Natural killer cell (primary cell): ENCODE data around the gene PLAAT3. TPM values are rescaled to one million over a fixed set of nuclear protein-coding genes. Genes with fewer than 3 reads are reported as not detected.
"Not testable (repeated sequence)": the region's sequence is repeated elsewhere in the genome, so short reads cannot be mapped to it uniquely, and the experiment has no call there.

Source experiments
- ATAC-seq, 3 donors: fragments of 150-1000 bp in 2 of 3; fragments of 200-7000 bp in 1 of 3; cut with Tn5 transposase; 1 replicate in 1 of 3; 2 replicates in 2 of 3; pipeline ENCODE4 v1.10.0; 2021; ENCODE audit warnings: mild to moderate bottlenecking in 2 of 3, moderate library complexity in 2 of 3
- DNase-seq, 2 donors: peaks; one replicate each; pipeline versions ENCODE4 v3.0.0 to v3.0.0-alpha.2; 2013 to 2021; ENCODE audit warnings: mixed read lengths in 1 of 2
- H3K27ac ChIP-seq: one replicate; pipeline ENCODE4 v1.5.1; 2013; ENCODE audit warnings: mild to moderate bottlenecking, low read length
- H3K27me3 ChIP-seq: one replicate; pipeline ENCODE4 v1.6.1; 2013; ENCODE audit warnings: low read length; ENCODE audit not compliant: control insufficient read depth, insufficient read depth
- H3K36me3 ChIP-seq: one replicate; pipeline ENCODE4 v1.6.1; 2013; ENCODE audit warnings: low read length; ENCODE audit not compliant: control insufficient read depth, insufficient read depth
- H3K4me1 ChIP-seq: one replicate; pipeline ENCODE4 v1.6.1; 2013; ENCODE audit warnings: low read length; ENCODE audit not compliant: control insufficient read depth, insufficient read depth
- H3K4me3 ChIP-seq: one replicate; pipeline ENCODE4 v1.5.1; 2013; ENCODE audit warnings: low read length
- H3K9me3 ChIP-seq: one replicate; pipeline ENCODE4 v1.6.1; 2013; ENCODE audit warnings: low read length; ENCODE audit not compliant: control insufficient read depth, insufficient read depth
- H3K27ac Mint-ChIP-seq, 2 donors: one replicate each; pipeline ENCODE4 v1.8.0; 2022; ENCODE audit warnings: mild to moderate bottlenecking in 2 of 2, mixed read lengths in 2 of 2, moderate library complexity in 1 of 2
- H3K27me3 Mint-ChIP-seq, 2 donors: one replicate each; pipeline ENCODE4 v1.8.0; 2022; ENCODE audit warnings: low read depth in 2 of 2, mixed read lengths in 2 of 2
- H3K36me3 Mint-ChIP-seq: one replicate; pipeline ENCODE4 v1.8.0; 2022; ENCODE audit warnings: mixed read lengths
- H3K4me1 Mint-ChIP-seq, 2 donors: one replicate each; pipeline ENCODE4 v1.8.0; 2022; ENCODE audit warnings: mixed read lengths in 2 of 2
- H3K4me3 Mint-ChIP-seq: one replicate; pipeline ENCODE4 v1.8.0; 2022; ENCODE audit warnings: mild to moderate bottlenecking, moderate library complexity, mixed read lengths
- H3K9me3 Mint-ChIP-seq, 2 donors: one replicate each; pipeline ENCODE4 v1.8.0; 2022; ENCODE audit warnings: mixed read lengths in 2 of 2
- CTCF ChIP-seq: fragments of 200-600 bp; IDR thresholded peaks from one replicate; pipeline ENCODE4 v1.8.0; 2022; ENCODE audit warnings: antibody characterized with exemption
- WGBS: methylation state at CpG from one replicate; pipeline ENCODE4 v1.1.7; 2013; ENCODE audit warnings: missing lambda C conversion rate; ENCODE audit not compliant: insufficient coverage; 5-methylcytosine and 5-hydroxymethylcytosine counted together
- intact Hi-C: fragments of 100-400 bp; cut with micrococcal nuclease; formaldehyde crosslinking; loops from one replicate; pipeline ENCODE4 v1.14.2; 2022
- total RNA-seq, 4 donors: library from RNA; stranded (reverse); fragments of 120-200 nt in 1 of 4; gene quantifications; one replicate each; pipeline versions ENCODE4 v1.2.3 to v1.2.4, GENCODE V29; 2013 to 2022

Gene PLAAT3
- total RNA-seq, 3 donors from 2014 or later (not counting 1 experiment from before 2014, with no cell fraction given): 32.5 to 34.1 (median 34.1) TPM

GRCh38 chr11:63551091-63551888 lies 62.9 kb downstream of the PLAAT3 start:
- Histone ChIP-seq H3K4me3 (peak overlapping the region; percentile 47), H3K4me1 (peaks cover 48% of the 10 kb centered on the region), H3K9me3 (no peaks in the 10 kb centered on the region), H3K36me3 (peaks cover 11% of the 10 kb centered on the region), H3K27ac (peak overlapping the region; percentile 93), H3K27me3 (no peaks in the 10 kb centered on the region)
- Mint-ChIP-seq H3K27me3 (no peaks in the 10 kb centered on the region), H3K9me3 (no peaks in the 10 kb centered on the region), H3K27ac (peak overlapping the region; percentile 97 to 98), H3K36me3 (peaks cover 8% of the 10 kb centered on the region), H3K4me3 (peak overlapping the region; percentile 85), H3K4me1 (peaks cover 73 to 75% of the 10 kb centered on the region in 2 donors)
- WGBS: 17% methylated on average over 27 of the region's 27 CpGs
- DNase-seq: peak; percentile 42 to 60
- ATAC-seq: no peak
- intact Hi-C loops: loop anchor here (5.0 kb wide), 1 partner anchor 61 kb away; the partner anchor contains the start of gene PLAAT3
- no peak for TF ChIP-seq CTCF

GRCh38 chr11:63550156-63550700 lies 64.0 kb downstream of the PLAAT3 start:
- H3K27ac Mint-ChIP-seq: peak overlapping the region; percentile 97 to 98
- peaks cover 22% of the 10 kb centered on the region for H3K36me3 ChIP-seq
- H3K4me1 Mint-ChIP-seq: peaks cover 66 to 75% of the 10 kb centered on the region in 2 donors
- H3K4me3 Mint-ChIP-seq, H3K27me3 Mint-ChIP-seq, H3K9me3 ChIP-seq, H3K4me3 ChIP-seq, H3K9me3 Mint-ChIP-seq, ATAC-seq, H3K27ac ChIP-seq, H3K27me3 ChIP-seq, DNase-seq: not testable (repeated sequence)
- intact Hi-C loops: loop anchor here (5.0 kb wide), 1 partner anchor 62 kb away; the partner anchor contains the start of gene PLAAT3
- H3K4me1 ChIP-seq: peaks cover 51% of the 10 kb centered on the region
- H3K36me3 Mint-ChIP-seq: peaks cover 13% of the 10 kb centered on the region
- WGBS: 97% methylated on average over 31 of the region's 31 CpGs

- H3K36me3 ChIP-seq: peaks cover 30% of the 10 kb centered on the region
- H3K27ac ChIP-seq: no peak overlapping the region
- H3K27me3 ChIP-seq: no peaks in the 10 kb centered on the region
- ATAC-seq: no peak
- H3K4me3 ChIP-seq: no peak overlapping the region
- TF ChIP-seq CTCF: no peak
- DNase-seq: no peak
- H3K9me3 ChIP-seq: no peaks in the 10 kb centered on the region
- H3K4me1 ChIP-seq: peaks cover 46% of the 10 kb centered on the region
- H3K9me3 Mint-ChIP-seq: no peaks in the 10 kb centered on the region
- peak overlapping the region; percentile 52 for H3K4me3 Mint-ChIP-seq
- intact Hi-C loops: no loop called here
- peak overlapping the region; percentile 81 to 85 for H3K27ac Mint-ChIP-seq
- 92% methylated on average over 4 of the region's 4 CpGs for WGBS
- no peaks in the 10 kb centered on the region for H3K27me3 Mint-ChIP-seq
- peaks cover 61 to 72% of the 10 kb centered on the region in 2 donors for H3K4me1 Mint-ChIP-seq
- peaks cover 13% of the 10 kb centered on the region for H3K36me3 Mint-ChIP-seq
Measured at GRCh38 chr11:63549411-63549810, 64.8 kb downstream of the PLAAT3 start.

GRCh38 chr11:63548178-63548577 lies 66.1 kb downstream of the PLAAT3 start:
- 95% methylated on average over 4 of the region's 4 CpGs for WGBS
- no peaks in the 10 kb centered on the region for H3K9me3 ChIP-seq
- Mint-ChIP-seq H3K4me1 (peaks cover 59 to 72% of the 10 kb centered on the region in 2 donors), H3K27me3 (no peaks in the 10 kb centered on the region), H3K27ac (peak overlapping the region; percentile 81 to 85), H3K36me3 (peaks cover 19% of the 10 kb centered on the region), H3K4me3 (no peak overlapping the region), H3K9me3 (no peaks in the 10 kb centered on the region)
- peaks cover 40% of the 10 kb centered on the region for H3K36me3 ChIP-seq
- intact Hi-C loops: no loop called here
- ATAC-seq (no peak), DNase-seq (no peak)
- H3K27me3 ChIP-seq: no peaks in the 10 kb centered on the region
- no peak overlapping the region for H3K4me3 ChIP-seq
- no peak overlapping the region for H3K27ac ChIP-seq
- H3K4me1 ChIP-seq: peaks cover 37% of the 10 kb centered on the region
- TF ChIP-seq CTCF: no peak
